GM18951 (cell line): ENCODE results near the gene GALK2.
"Not testable (repeated sequence)": the region's sequence is repeated elsewhere in the genome, so short reads cannot be mapped to it uniquely, and the experiment has no call there.

Source experiments
- POLR2A ChIP-seq: IDR thresholded peaks from 4 replicates; pipeline ENCODE4 v1.6.1; 2011; ENCODE audit warnings: mild to moderate bottlenecking; ENCODE audit not compliant: insufficient read length, insufficient read depth; ENCODE audit errors: extremely low read depth
- in situ Hi-C: fragments of 300-500 bp; cut with MboI; formaldehyde crosslinking; loops from one replicate; pipeline ENCODE4 v1.12.0; 2022; ENCODE audit warnings: low sequenced_read_pairs, mixed read lengths, inconsistent platforms; ENCODE audit not compliant: unreplicated experiment

GALK2 gene

DNA sequence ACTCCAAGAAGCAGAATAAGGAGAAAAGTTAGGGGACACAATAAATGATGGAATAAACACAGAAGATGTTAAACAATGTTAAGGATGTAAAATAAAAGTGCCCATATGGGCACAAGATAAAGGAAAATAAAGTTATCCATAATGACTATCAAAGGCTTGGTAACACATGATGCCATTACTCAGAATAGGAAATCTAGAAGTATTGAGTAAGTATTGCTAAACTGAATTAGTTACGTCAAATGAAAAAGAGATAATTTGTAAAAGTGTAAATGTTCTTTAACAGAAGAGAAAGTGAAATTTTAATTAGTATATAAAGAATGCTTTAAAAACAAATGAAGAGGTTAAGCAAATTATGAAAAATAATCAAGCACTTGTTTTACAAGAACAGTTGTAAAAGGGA, 21.3 kb upstream of the GALK2 start:
- no peak for TF ChIP-seq POLR2A
- in situ Hi-C loops = loop anchor here (25.0 kb wide), 1 partner anchor 286 kb away; no protein-coding TSS in a partner anchor

DNA sequence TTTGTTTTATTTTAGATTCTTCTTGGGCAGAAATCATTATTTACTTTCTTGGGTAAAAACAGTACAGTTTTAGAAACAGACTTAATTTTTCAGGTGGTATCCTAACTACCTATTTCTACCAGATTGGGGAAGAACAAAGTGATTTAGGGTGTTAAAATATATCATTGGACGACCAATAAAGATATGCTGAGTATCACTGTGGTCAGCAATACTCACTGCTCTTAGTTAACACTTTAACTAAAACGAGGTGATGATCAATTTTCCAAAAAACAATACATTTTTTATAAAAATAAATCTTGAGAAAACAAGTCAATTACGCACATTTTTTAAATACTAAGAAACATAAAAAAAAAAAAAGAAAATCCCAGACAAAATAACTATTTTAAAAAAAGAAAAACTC, 18.2 kb upstream of the GALK2 start:
- TF ChIP-seq POLR2A = no peak
- in situ Hi-C loops = no loop called here

DNA sequence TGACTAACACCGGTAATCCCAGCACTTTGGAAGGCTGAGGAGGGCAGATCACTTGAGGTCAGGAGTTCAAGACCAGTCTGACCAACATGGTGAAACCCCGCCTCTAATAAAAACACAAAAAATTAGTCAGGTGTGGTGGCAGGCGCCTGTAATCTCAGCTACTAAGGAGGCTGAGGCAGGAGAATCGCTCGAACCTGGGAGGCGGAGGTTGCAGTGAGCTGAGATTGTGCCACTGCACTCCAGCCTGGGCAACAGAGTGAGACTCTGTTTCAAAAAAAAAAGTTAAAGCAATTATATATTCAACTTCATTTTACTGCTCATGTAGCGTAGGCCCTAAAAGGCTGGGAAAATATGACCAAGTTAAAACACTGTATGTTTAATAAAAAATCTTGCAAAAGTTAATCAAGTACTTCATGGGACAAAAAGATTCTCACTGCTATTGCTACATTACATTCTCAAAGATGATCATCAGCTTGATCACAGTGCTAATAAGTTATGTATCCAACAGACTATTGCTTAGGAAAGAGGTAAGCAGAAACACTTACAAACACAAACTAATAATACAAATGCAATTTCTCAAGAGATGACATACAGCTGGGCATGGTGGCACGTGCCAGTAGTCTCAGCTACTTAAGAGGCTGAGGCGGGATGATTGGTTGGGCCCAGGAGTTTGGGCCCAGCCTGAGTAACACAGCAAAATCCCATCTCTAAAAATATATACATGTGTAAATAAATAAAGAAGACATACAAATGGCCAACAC, 17.3 kb upstream of the GALK2 start:
- in situ Hi-C loops = no loop called here
- no peak for TF ChIP-seq POLR2A

GRCh38 chr15:49154359-49154758, 15.7 kb upstream of the GALK2 start:
- no peak for TF ChIP-seq POLR2A
- in situ Hi-C loops = no loop called here

DNA sequence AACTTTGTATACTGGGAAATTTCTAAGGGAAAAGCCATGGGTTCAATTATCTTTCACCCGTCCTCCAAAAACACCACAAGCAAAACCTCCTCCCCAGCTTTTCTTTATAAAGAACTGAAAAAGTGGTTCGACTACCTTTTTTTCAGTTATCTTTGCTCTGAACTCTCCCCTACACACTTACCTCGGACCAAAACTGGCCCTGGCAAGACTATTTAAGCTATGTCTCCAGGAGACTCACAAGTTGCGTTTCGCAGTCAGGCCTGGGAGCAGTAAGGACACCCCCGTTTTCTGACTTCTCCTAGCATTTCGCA, 15.3 kb upstream of the GALK2 start:
- in situ Hi-C loops = no loop called here
- no peak for TF ChIP-seq POLR2A

GRCh38 chr15:49155110-49155833, 14.8 kb upstream of the GALK2 start, which contains the start of gene COPS2:
COPS2 (minus strand) TSS chr15:49155599; CDS start chr15:49155578, 21 bp downstream.
- peak; percentile 74 for TF ChIP-seq POLR2A
- in situ Hi-C loops = no loop called here

GRCh38 chr15:49155834-49156627, 14.0 kb upstream of the GALK2 start:
- TF ChIP-seq POLR2A = no peak
- in situ Hi-C loops = no loop called here

GRCh38 chr15:49163678-49164077, 6.4 kb upstream of the GALK2 start:
- TF ChIP-seq POLR2A = no peak
- in situ Hi-C loops = no loop called here

GRCh38 chr15:49164865-49165264, 5.2 kb upstream of the GALK2 start:
- TF ChIP-seq POLR2A = no peak
- in situ Hi-C loops = no loop called here

- in situ Hi-C loops = no loop called here
- no peak for TF ChIP-seq POLR2A
Measured at GRCh38 chr15:49168016-49168415, 2.0 kb upstream of the GALK2 start.

GRCh38 chr15:49171790-49172189, 1.7 kb downstream of the GALK2 start:
- in situ Hi-C loops = no loop called here
- no peak for TF ChIP-seq POLR2A

- in situ Hi-C loops = no loop called here
- TF ChIP-seq POLR2A = no peak
Measured at GRCh38 chr15:49174902-49175301, 4.9 kb downstream of the GALK2 start.

GRCh38 chr15:49175582-49176397, 5.7 kb downstream of the GALK2 start:
- in situ Hi-C loops = not testable (repeated sequence)

DNA sequence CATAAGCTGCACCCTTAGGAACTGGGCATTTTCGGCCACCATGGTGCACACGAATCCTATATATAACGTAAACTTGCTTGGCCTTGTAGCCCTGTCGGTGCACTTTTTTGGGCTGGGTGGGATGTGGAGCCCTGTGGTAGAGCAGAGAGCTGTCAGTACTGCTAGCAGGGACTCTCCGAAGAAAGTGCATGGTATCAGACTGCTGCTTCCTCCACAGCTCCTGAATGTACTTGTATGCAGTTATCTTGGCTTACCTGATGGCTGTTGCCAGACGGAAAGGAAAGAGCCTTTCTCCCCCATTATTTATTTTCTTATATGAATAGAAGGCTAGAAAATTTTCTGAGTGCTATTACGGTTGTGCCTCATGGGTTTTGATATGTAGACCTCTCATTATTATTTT, 8.4 kb downstream of the GALK2 start:
- in situ Hi-C loops = no loop called here
- TF ChIP-seq POLR2A = no peak
